ENCODE results near the gene TEC. TPM values are rescaled to one million over a fixed set of nuclear protein-coding genes. Genes with fewer than 3 reads are reported as not detected.

The TEC gene
- total and polyA plus RNA-seq, 9 of the 15 experiments (the other 6 are each of a cell fraction or from before 2014, with no cell fraction given): 5.3 to 14.7 (median 8.8) TPM

- TF ChIP-seq TCF3 (CRISPR knock-in tag; IDR thresholded peaks at IDR 0.05): peak; percentile 53
- TF ChIP-seq ZFP91 (CRISPR knock-in tag; IDR thresholded peaks at IDR 0.05): peak; percentile 91
- TF ChIP-seq NEUROD1 (IDR thresholded peaks at IDR 0.05; ENCODE audit: borderline replicate concordance, low read depth, low read length, partially characterized antibody): peak; percentile 33
- TF ChIP-seq TFAP4 (CRISPR knock-in tag; IDR thresholded peaks at IDR 0.05; ENCODE audit: borderline replicate concordance): no peak
- TF ChIP-seq HSF4 (CRISPR knock-in tag; IDR thresholded peaks at IDR 0.05; ENCODE audit: borderline replicate concordance): no peak
- no peak for TF ChIP-seq HDAC2 (IDR thresholded peaks at IDR 0.05)
- no peak for TF ChIP-seq ZKSCAN3 (CRISPR knock-in tag; IDR thresholded peaks at IDR 0.05)
- 0 out of 2 replicates have a peak, but pooled peaks have one; percentile 31 for TF ChIP-seq GATAD2A (IDR thresholded peaks at IDR 0.05)
- TF ChIP-seq FOS (IDR thresholded peaks at IDR 0.05; ENCODE audit: extremely low read depth, insufficient read length): no peak
- TF ChIP-seq BCLAF1 (IDR thresholded peaks at IDR 0.05; ENCODE audit: borderline replicate concordance in 1 of 2, control insufficient read depth in 1 of 2, low read depth in 2 of 2, low read length in 1 of 2): no peak
- no peak for TF ChIP-seq TAF15 (IDR thresholded peaks at IDR 0.05; ENCODE audit: low read depth, low read length)
- TF ChIP-seq ZBTB34 (CRISPR knock-in tag; IDR thresholded peaks at IDR 0.05): no peak
- TF ChIP-seq ZNF146 (CRISPR knock-in tag; IDR thresholded peaks at IDR 0.05; ENCODE audit: unreplicated experiment): no peak
- TF ChIP-seq ZNF212 (CRISPR knock-in tag; IDR thresholded peaks at IDR 0.05): no peak
- no peak for TF ChIP-seq NR3C1 (CRISPR knock-in tag; IDR thresholded peaks at IDR 0.05)
- TF ChIP-seq ZNF830 (CRISPR knock-in tag; IDR thresholded peaks at IDR 0.05): no peak
- TF ChIP-seq ZNF707 (CRISPR knock-in tag; conservative IDR thresholded peaks at IDR 0.05): no peak
- no peak for TF ChIP-seq E2F4 (CRISPR knock-in tag; IDR thresholded peaks at IDR 0.05; ENCODE audit: low read depth)
- TF ChIP-seq TCF7 (IDR thresholded peaks at IDR 0.05; ENCODE audit: borderline replicate concordance): no peak
- no peak for TF ChIP-seq HLTF (IDR thresholded peaks at IDR 0.05)
- TF ChIP-seq NBN (IDR thresholded peaks at IDR 0.05; ENCODE audit: low read depth): no peak
- peak; percentile 39; the same call in 1 of the 2 replicates for TF ChIP-seq TAL1 (IDR thresholded peaks at IDR 0.05)
Observed at GRCh38 chr4:48197643-48198237, 71.9 kb downstream of the TEC start (continued).

All from K562 (cell line).